Ammon's horn (tissue), 1 donor: ENCODE measurements around the gene MEAK7.

Experiments used
- DNase-seq: peaks from one replicate; pipeline ENCODE4 v3.0.0-alpha.2; 2016; ENCODE audit warnings: low spot score

Gene MEAK7

GRCh38 chr16:84513123-84513522 lies 8.7 kb upstream of the MEAK7 start:
- no peak for DNase-seq

- DNase-seq: no peak
Measured at GRCh38 chr16:84511831-84512230, 7.4 kb upstream of the MEAK7 start.

GRCh38 chr16:84511180-84511800 lies 6.8 kb upstream of the MEAK7 start:
- peak; percentile 93 for DNase-seq

GRCh38 chr16:84509032-84509950 lies 4.8 kb upstream of the MEAK7 start:
- DNase-seq: no peak

GRCh38 chr16:84508502-84508901 lies 4.0 kb upstream of the MEAK7 start:
- no peak for DNase-seq

- DNase-seq: no peak
Measured at GRCh38 chr16:84507011-84507982, 2.8 kb upstream of the MEAK7 start.

GRCh38 chr16:84505249-84506187 lies 1.1 kb upstream of the MEAK7 start:
- no peak for DNase-seq

GRCh38 chr16:84503751-84504395 lies 586 bp downstream of the MEAK7 start:
- no peak for DNase-seq

GRCh38 chr16:84502581-84502980 lies 1.9 kb downstream of the MEAK7 start:
- no peak for DNase-seq

- no peak for DNase-seq
Measured at GRCh38 chr16:84502075-84502474, 2.4 kb downstream of the MEAK7 start.

- no peak for DNase-seq
Measured at GRCh38 chr16:84501077-84501735, 3.3 kb downstream of the MEAK7 start.

- DNase-seq: no peak
Measured at GRCh38 chr16:84500531-84500930, 3.9 kb downstream of the MEAK7 start.

- DNase-seq: no peak
Measured at GRCh38 chr16:84499638-84500037, 4.8 kb downstream of the MEAK7 start.

GRCh38 chr16:84498859-84499620 lies 5.4 kb downstream of the MEAK7 start:
- DNase-seq: no peak

GRCh38 chr16:84498223-84498610 lies 6.2 kb downstream of the MEAK7 start:
- DNase-seq: no peak

GRCh38 chr16:84497418-84498222 lies 6.8 kb downstream of the MEAK7 start:
- DNase-seq: no peak

GRCh38 chr16:84496991-84497390 lies 7.5 kb downstream of the MEAK7 start:
- DNase-seq: no peak

- no peak for DNase-seq
Measured at GRCh38 chr16:84495506-84495905, 9.0 kb downstream of the MEAK7 start.
